GM12878 (cell line): ENCODE results near the gene PTPRN2. TPM values are rescaled to one million over a fixed set of nuclear protein-coding genes. Genes with fewer than 3 reads are reported as not detected.

Experiments used
- HDAC2 ChIP-seq: fragments of 200-600 bp; sonication (generic); IDR thresholded peaks from 2 replicates; pipeline ENCODE4 v1.6.1; 2017
- MYC ChIP-seq: IDR thresholded peaks from 2 replicates; pipeline ENCODE4 v1.6.1; 2011; ENCODE audit warnings: mild to moderate bottlenecking, low read length, moderate library complexity, inconsistent platforms; ENCODE audit not compliant: insufficient read depth, insufficient replicate concordance, insufficient read length, severe bottlenecking
- polyA plus RNA-seq, 11 experiments: library from polyadenylated mRNA; depleted of rRNA in 4 of 11; unstranded in 6 of 11; stranded (reverse) in 5 of 11; fragments of >200 nt; fragmentation: Nextera tagmentation in 4 of 11; fragmentation: Illumina TruSeq in 1 of 11; extraction: Ambion mirVana in 4 of 11; extraction: Trizol in 1 of 11; gene quantifications; 1 replicate in 1 of 11; 2 replicates in 10 of 11; pipeline versions ENCODE4 v1.2.1 to v1.2.3, GENCODE V29; 2011 to 2016; ENCODE audit warnings: inconsistent platforms in 2 of 11, missing spikeins in 2 of 11, low read depth in 1 of 11
- total RNA-seq, 4 experiments: library from RNA; depleted of rRNA in 3 of 4; stranded (reverse); fragments of >200 nt in 3 of 4; fragmentation: Illumina TruSeq in 1 of 4; extraction: Trizol in 1 of 4; gene quantifications; 2 replicates each; pipeline versions ENCODE4 v1.2.1 to v1.2.3, GENCODE V29; 2013 to 2021
- TF ChIP-seq, protein P1 (sequence below): fragments of 450-650 bp; conservative IDR thresholded peaks from 2 replicates; pipeline ENCODE4 v1.6.1; 2017; ENCODE audit warnings: mild to moderate bottlenecking, moderate library complexity
- TF ChIP-seq, protein P2 (sequence below): fragments of 450-650 bp; IDR thresholded peaks from 2 replicates; pipeline ENCODE4 v1.6.1; 2017; ENCODE audit warnings: mild to moderate bottlenecking, moderate library complexity

The PTPRN2 gene
- total and polyA plus RNA-seq, 10 of the 15 experiments (the other 5 are each of a cell fraction or from before 2014, with no cell fraction given): 5.4 TPM; not detected in 9

DNA sequence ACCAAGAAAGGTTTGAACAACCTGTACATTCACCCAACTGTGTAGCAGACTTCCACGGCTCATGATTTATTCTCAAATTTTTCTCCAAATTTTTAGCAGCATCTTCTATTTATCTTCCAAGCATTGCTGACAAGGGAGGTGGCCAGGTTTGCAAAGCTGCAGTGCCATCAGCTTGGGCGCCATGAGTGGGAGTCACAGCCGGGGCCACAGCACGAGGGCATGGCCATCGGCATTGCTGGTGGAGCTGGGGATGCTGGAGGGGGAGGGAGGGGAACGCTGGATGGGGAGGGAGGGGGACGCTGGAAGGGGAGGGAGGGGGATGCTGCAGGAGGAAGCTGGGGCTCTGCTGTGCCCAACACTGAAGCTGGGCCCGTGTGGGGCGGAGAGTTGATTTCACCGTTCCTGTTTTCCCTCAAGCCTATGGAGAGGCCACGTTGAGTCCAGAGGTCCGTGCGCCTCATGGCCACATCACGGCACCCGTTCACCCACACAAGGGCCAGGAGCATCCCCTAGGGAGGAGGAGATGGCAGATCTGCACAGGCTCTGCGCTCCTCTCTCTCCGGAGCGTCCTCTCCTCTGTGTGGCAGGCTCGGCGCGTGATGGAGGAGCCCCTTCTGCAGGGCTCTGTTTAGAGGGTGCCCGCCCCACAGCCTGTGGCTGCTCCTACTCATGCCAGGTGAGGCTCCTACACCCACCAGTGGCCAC, 730.6 kb downstream of the PTPRN2 start (continued):
- TF ChIP-seq, protein P1, sequence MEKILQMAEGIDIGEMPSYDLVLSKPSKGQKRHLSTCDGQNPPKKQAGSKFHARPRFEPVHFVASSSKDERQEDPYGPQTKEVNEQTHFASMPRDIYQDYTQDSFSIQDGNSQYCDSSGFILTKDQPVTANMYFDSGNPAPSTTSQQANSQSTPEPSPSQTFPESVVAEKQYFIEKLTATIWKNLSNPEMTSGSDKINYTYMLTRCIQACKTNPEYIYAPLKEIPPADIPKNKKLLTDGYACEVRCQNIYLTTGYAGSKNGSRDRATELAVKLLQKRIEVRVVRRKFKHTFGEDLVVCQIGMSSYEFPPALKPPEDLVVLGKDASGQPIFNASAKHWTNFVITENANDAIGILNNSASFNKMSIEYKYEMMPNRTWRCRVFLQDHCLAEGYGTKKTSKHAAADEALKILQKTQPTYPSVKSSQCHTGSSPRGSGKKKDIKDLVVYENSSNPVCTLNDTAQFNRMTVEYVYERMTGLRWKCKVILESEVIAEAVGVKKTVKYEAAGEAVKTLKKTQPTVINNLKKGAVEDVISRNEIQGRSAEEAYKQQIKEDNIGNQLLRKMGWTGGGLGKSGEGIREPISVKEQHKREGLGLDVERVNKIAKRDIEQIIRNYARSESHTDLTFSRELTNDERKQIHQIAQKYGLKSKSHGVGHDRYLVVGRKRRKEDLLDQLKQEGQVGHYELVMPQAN: no peak
- TF ChIP-seq, protein P2, sequence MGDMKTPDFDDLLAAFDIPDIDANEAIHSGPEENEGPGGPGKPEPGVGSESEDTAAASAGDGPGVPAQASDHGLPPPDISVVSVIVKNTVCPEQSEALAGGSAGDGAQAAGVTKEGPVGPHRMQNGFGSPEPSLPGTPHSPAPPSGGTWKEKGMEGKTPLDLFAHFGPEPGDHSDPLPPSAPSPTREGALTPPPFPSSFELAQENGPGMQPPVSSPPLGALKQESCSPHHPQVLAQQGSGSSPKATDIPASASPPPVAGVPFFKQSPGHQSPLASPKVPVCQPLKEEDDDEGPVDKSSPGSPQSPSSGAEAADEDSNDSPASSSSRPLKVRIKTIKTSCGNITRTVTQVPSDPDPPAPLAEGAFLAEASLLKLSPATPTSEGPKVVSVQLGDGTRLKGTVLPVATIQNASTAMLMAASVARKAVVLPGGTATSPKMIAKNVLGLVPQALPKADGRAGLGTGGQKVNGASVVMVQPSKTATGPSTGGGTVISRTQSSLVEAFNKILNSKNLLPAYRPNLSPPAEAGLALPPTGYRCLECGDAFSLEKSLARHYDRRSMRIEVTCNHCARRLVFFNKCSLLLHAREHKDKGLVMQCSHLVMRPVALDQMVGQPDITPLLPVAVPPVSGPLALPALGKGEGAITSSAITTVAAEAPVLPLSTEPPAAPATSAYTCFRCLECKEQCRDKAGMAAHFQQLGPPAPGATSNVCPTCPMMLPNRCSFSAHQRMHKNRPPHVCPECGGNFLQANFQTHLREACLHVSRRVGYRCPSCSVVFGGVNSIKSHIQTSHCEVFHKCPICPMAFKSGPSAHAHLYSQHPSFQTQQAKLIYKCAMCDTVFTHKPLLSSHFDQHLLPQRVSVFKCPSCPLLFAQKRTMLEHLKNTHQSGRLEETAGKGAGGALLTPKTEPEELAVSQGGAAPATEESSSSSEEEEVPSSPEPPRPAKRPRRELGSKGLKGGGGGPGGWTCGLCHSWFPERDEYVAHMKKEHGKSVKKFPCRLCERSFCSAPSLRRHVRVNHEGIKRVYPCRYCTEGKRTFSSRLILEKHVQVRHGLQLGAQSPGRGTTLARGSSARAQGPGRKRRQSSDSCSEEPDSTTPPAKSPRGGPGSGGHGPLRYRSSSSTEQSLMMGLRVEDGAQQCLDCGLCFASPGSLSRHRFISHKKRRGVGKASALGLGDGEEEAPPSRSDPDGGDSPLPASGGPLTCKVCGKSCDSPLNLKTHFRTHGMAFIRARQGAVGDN: no peak
- TF ChIP-seq HDAC2 (no peak), MYC (no peak)
